GM19025 (cell line): ENCODE results near the gene UIMC1.
"Not testable (repeated sequence)": the region's sequence is repeated elsewhere in the genome, so short reads cannot be mapped to it uniquely, and the experiment has no call there.

Source experiments
- ATAC-seq: cut with Tn5 transposase; IDR thresholded peaks from one replicate; pipeline ENCODE4 v1.9.1; 2021; ENCODE audit warnings: mild to moderate bottlenecking, low read depth, moderate library complexity; ENCODE audit not compliant: unreplicated experiment

Gene UIMC1

GRCh38 chr5:177010153-177010552 lies 3.6 kb upstream of the UIMC1 start:
- no peak for ATAC-seq

GRCh38 chr5:177008716-177009115 lies 2.1 kb upstream of the UIMC1 start:
- no peak for ATAC-seq

GRCh38 chr5:177005619-177006264 lies 837 bp downstream of the UIMC1 start:
- ATAC-seq, result peak; percentile 54

DNA sequence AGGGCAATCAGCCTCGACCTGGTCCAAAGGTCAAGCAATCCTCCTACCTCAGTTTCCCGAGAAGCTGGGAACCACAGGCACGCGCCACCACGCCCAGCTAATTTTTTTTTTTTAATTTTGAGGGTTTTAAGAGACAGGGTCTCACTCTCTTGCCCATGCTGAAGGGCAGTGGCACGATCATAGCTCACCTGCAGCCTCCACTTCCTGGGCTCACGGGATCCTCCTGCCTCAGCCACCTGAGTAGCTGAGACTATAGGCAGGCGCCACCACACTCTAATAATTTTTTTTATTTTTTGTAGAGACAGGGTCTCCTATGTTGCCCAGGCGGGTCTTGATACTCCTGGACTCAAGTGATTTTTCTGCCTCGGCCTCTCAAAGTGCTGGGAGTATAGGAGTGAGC lies 1.6 kb downstream of the UIMC1 start:
- ATAC-seq, result no peak

GRCh38 chr5:177003649-177004048 lies 2.9 kb downstream of the UIMC1 start:
- ATAC-seq, result no peak

DNA sequence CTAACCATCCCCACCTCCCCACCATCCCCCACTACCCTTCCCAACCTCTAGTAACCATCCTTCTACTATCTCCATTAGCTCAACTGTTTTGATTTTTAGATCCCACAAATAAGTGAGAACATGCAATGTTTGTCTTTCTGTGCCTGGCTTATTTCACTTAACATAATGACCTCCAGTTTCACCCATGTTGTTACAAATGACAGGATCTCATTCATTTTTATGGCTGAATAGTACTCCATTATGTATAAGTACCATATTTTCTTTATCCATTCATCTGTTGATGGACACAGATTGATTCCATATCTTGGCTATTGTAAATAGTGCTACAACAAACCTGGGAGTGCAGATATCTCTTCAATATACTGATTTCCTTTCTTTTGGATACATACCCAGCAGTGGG lies 7.1 kb downstream of the UIMC1 start:
- not testable (repeated sequence) for ATAC-seq

- ATAC-seq, result no peak
Measured at GRCh38 chr5:176998828-176999227, 7.8 kb downstream of the UIMC1 start.

DNA sequence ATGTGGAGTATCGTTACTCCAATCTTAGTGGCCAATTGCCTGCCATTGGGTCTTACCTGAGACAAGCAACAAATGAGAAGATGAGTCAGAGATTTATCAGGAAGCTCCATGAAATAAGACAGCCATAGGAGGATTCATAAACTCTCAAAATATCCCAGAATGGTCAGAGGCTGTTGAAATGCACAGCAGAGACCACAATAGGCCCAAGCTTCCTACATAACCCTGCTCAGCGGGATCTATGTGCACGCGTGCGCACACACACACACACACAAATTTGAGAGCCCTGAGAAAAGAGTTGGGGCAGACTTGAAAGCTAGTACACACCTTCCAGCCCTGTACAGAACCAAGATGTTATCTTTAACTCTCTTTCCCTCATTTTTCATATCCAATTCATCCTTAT lies 9.8 kb downstream of the UIMC1 start:
- no peak for ATAC-seq

- no peak for ATAC-seq
Measured at GRCh38 chr5:176995896-176996767, 10.4 kb downstream of the UIMC1 start.

GRCh38 chr5:176995122-176995490 lies 11.5 kb downstream of the UIMC1 start:
- no peak for ATAC-seq

GRCh38 chr5:176994460-176995121 lies 12.0 kb downstream of the UIMC1 start:
- ATAC-seq, result no peak

- ATAC-seq, result not testable (repeated sequence)
Measured at GRCh38 chr5:176993081-176993480, 13.5 kb downstream of the UIMC1 start.

DNA sequence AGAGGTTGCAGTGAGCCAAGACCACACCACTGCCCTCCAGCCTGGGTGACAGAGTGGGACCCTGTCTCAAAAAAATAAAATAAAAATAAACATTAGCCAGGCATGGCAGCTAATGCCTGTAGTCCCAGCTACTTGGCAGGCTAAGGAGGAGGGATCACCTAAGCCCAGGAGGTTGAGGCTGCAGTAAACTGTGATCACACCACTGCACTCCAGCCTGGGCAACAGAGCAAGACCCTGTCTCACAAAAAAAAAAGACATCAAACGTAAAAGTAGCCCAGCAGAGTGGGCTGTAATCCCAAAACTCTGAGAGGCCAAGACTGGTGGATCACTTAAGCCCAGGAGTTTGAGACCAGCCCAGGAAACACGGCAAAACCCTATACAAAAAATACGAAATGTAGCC lies 19.0 kb downstream of the UIMC1 start:
- no peak for ATAC-seq

DNA sequence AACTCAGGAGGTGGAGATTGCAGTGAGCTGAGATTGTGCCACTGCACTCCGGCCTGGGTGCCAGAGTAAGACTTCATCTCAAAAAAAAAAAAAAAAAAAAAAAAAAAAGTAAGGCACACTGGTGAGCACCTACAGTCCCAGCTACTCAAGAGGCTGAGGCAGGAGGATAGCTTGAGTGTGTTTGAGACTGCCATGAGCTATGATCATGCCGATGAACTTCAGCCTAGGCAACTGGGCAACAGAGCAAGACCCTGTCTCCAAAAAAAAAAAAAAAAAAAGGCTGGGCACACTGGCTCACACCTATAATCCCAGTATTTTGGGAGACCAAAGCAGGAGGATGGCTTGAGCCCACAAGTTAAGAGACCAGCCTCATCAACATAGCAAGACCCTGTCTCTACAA lies 20.3 kb downstream of the UIMC1 start:
- no peak for ATAC-seq

GRCh38 chr5:176985516-176985915 lies 21.1 kb downstream of the UIMC1 start:
- no peak for ATAC-seq

GRCh38 chr5:176984176-176984575 lies 22.4 kb downstream of the UIMC1 start:
- not testable (repeated sequence) for ATAC-seq

DNA sequence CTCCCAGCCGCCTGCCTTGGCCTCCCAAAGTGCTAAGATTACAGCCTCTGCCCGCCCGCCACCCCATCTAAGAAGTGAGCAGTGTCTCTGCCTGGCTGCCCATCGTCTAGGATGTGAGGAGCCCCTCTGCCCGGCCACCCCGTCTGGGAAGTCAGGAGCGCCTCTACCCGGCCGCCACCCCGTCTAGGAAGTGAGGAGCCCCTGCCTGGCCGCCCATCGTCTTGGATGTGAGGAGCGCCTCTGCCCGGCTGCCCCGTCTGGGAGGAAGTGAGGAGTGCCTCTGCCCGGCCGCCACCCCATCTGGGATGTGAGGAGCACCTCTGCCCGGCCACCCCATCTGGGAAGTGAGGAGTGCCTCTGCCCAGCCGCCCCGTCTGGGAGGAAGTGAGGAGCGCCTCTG lies 23.0 kb downstream of the UIMC1 start:
- ATAC-seq, result not testable (repeated sequence)

DNA sequence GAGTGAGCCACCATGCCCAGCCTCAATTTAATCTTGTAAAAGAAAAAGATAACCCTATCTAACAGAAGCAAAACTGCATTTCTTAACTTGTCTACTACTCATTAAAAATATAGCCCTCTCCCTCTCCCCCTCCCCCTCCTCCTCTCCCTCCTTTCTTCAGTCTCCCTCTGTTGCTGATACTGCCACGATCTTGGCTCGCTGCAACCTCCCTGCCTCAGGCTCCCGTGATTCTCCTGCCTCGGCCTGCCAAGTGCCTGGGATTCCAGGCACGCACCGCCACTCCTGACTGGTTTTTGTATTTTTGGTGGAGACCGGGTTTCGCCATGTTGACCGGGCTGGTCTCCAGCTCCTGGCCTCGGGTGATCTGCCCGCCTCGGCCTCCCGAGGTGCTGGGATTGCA lies 23.5 kb downstream of the UIMC1 start:
- ATAC-seq, result not testable (repeated sequence)

GRCh38 chr5:176980818-176981217 lies 25.8 kb downstream of the UIMC1 start:
- no peak for ATAC-seq

DNA sequence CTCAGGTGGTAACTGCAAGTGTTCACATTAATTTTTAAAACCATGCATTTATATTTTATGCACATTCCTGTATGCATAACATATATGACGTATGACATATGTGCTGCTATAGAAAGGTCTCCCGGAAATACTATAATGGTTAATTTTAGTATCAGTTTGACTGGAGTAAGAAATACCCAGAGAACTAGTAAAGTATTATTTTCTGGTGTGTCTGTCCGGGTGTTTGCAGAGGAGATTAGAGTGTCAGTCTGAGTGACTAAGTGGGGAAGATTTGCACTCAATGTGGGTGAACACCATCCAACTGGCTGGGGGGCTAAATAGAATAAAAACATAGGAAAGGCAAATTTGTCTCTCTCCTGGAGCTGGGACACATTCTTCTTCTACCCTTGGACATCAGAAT lies 26.9 kb downstream of the UIMC1 start:
- no peak for ATAC-seq

- ATAC-seq, result no peak
Measured at GRCh38 chr5:176965633-176966032, 40.9 kb downstream of the UIMC1 start.
